Stimulated activated naive CD8-positive, alpha-beta T cell treated with anti-CD3 and anti-CD28 coated beads, Interleukin-15, Interleukin-2, amounts not matched to agents 100 ng/mL and 50 ng/mL, for 24 hours (primary cell): ENCODE results near the gene KCNA1.
"Not testable (repeated sequence)": the region's sequence is repeated elsewhere in the genome, so short reads cannot be mapped to it uniquely, and the experiment has no call there.

Experiments
- H3K27ac Mint-ChIP-seq: one replicate; pipeline ENCODE4 v1.8.0; 2021; ENCODE audit warnings: mild to moderate bottlenecking, mixed read lengths
- H3K27me3 Mint-ChIP-seq: one replicate; pipeline ENCODE4 v1.8.0; 2021; ENCODE audit warnings: mixed read lengths
- H3K36me3 Mint-ChIP-seq: one replicate; pipeline ENCODE4 v1.8.0; 2021; ENCODE audit warnings: low read depth, mixed read lengths
- H3K4me1 Mint-ChIP-seq: one replicate; pipeline ENCODE4 v1.8.0; 2021; ENCODE audit warnings: low read depth, mixed read lengths
- H3K4me3 Mint-ChIP-seq: one replicate; pipeline ENCODE4 v1.8.0; 2021; ENCODE audit warnings: mild to moderate bottlenecking, mixed read lengths
- H3K9me3 Mint-ChIP-seq: one replicate; pipeline ENCODE4 v1.8.0; 2021; ENCODE audit warnings: mixed read lengths

The KCNA1 gene

DNA sequence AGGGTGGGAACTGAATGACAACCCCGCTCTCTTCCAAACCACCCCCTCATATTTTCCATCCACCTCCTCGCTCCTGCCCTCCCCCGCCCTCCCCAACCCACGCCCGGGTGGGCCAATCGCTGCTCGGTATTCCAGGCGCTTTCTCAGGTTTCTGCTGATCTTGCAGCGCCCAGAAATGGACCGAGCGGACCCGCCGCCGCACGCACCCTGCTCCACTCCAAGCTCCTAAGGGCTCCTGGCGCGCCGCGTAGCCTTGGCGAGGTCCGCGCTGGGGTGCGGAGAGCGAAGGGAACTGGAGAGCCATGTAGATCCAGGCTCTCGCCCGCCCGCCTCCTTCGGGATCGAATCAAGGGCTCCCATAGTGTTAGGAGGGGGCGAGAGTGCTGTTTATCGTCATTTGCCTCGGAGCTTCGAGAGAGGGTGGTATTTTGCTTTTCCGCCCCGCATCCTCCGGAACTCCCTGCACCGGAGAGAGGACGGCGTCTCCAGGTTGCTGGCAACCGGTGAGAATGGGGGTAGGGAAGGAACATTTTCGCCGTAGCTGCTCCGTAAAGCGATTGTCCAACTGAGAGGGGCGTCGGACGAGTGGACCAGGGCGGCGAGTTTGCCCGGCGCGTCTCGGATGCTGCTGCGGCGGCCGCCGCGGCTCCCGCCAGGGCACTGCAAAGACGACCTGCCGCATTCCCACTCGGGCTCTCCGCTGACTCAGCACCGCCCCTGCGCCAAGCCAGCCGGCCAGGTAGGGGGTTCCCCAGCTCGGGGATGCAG is at the start of gene KCNA1:
TSS of gene KCNA1 (plus strand) at position 172 of the 768 bp plus-strand sequence. CDS start 1,474 bp downstream, outside the sequence.
- peaks cover 49% of the 10 kb centered on the region for H3K27me3 Mint-ChIP-seq
- peak within 1 kb of the TSS; percentile 85 for H3K4me3 Mint-ChIP-seq
- H3K27ac Mint-ChIP-seq, result no peak within 1 kb of the TSS
- peaks cover 3% of the 10 kb centered on the region for H3K9me3 Mint-ChIP-seq
- H3K4me1 Mint-ChIP-seq, result peaks cover 25% of the 10 kb centered on the region
- no peaks in the 10 kb centered on the region for H3K36me3 Mint-ChIP-seq

DNA sequence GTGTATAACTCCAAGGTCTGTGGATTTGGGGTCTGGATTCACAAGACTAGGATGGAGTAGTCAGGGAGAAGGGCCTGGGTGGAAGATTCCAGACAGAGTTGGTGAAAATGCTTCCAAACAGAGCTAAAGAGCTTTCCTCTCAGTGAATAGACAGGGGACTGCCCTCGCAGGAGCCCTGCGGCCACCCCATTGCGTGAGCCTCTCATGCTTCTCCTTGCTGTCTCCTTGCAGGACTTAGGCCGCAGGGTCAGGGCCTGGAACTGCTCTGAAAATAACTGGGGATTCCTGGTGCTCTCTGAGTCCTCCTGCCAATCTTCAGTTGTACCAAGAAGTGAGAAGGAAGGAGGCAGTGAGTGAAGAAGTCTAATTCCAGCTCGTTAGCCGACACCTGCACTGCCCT is 49.0 kb upstream of the KCNA1 start:
- no peaks in the 10 kb centered on the region for H3K9me3 Mint-ChIP-seq
- no peaks in the 10 kb centered on the region for H3K36me3 Mint-ChIP-seq
- H3K4me3 Mint-ChIP-seq, result no peak overlapping the region
- H3K4me1 Mint-ChIP-seq, result peaks cover 9% of the 10 kb centered on the region
- peaks cover 43% of the 10 kb centered on the region for H3K27me3 Mint-ChIP-seq
- H3K27ac Mint-ChIP-seq, result no peak overlapping the region

DNA sequence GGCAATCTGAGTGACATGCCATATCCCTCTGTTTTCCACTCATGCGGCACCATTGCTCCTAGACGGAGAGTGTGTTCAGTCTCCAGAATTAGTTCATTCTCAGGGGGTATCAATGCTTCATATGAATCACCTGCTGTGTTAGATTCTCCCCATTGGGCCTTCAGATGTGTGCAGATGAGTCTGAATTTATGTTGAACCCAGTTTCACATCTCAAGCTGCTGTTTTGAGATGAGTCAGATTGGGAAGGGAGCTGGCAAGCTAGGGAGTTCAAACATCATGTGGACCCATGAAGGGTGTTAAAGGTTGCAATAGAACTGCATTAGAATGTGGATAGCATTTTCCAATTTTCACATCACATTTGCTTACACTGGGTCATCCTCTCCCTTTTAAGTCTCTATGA is 46.9 kb upstream of the KCNA1 start:
- Mint-ChIP-seq H3K4me3 (no peak overlapping the region), H3K27me3 (peaks cover 49% of the 10 kb centered on the region), H3K27ac (no peak overlapping the region), H3K9me3 (no peaks in the 10 kb centered on the region), H3K36me3 (no peaks in the 10 kb centered on the region), H3K4me1 (peaks cover 5% of the 10 kb centered on the region)

DNA sequence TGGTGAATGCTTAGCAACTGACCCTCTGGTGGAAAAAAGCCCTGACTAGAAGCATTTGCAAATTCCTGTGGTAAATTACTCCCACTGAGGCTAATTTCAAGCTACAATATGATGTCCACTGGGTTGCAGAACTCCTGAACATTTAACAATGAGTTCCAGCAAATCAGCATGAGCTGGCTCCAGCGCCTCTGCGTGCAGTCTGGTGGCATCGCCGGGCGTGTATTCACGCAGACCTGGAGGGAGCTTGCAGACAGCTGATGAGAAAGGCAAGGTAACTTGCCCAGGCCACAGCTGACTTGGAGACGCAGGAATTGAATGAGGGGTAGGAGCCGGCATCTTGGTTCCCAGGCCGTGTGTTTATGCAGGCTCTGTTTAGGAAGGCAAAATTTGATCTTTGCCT is 45.1 kb upstream of the KCNA1 start:
- no peaks in the 10 kb centered on the region for H3K36me3 Mint-ChIP-seq
- no peak overlapping the region for H3K4me3 Mint-ChIP-seq
- no peak overlapping the region for H3K27ac Mint-ChIP-seq
- peaks cover 33% of the 10 kb centered on the region for H3K27me3 Mint-ChIP-seq
- H3K9me3 Mint-ChIP-seq, result no peaks in the 10 kb centered on the region
- H3K4me1 Mint-ChIP-seq, result no peaks in the 10 kb centered on the region

DNA sequence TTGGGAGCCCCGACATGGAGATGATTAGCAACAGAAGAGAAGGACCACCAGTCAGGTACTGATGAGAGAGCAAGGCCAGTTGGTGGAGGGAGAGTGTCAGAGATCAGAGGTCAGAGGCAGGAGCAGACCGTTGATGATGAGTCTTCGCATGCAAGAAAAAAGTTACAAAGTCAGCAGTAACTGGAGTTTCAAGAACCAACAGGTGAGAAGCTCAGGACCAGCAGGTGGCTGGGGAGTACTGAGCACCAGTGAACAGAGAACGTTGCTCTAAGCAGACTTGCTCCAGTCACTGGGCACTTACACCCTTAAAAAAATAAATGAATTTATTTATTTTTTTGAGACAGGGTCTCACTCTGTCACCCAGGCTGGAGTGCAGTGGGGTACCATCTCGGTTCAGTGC is 44.5 kb upstream of the KCNA1 start:
- H3K27me3 Mint-ChIP-seq, result peaks cover 32% of the 10 kb centered on the region
- no peaks in the 10 kb centered on the region for H3K4me1 Mint-ChIP-seq
- no peaks in the 10 kb centered on the region for H3K9me3 Mint-ChIP-seq
- no peak overlapping the region for H3K4me3 Mint-ChIP-seq
- H3K27ac Mint-ChIP-seq, result no peak overlapping the region
- no peaks in the 10 kb centered on the region for H3K36me3 Mint-ChIP-seq

DNA sequence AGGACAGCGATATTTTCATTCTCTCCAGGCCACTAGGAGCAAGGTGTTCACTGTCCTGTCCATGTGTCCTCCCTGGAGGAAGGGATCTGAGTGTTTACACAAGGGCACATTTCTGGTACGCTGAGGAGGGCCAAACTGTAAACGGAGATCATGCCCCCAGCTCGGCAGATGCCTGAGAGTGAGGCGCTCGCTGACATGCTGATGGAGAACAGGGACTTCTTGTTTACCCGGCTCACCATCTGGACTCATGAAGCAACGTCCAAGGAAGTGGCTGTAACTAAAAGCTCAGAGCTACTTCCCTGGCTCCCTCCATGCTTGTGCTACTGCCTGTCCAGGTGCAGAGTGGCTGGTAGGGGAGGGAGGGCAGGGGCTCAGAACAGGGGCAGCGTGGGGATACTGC is 43.4 kb upstream of the KCNA1 start:
- Mint-ChIP-seq H3K27me3 (peaks cover 38% of the 10 kb centered on the region), H3K27ac (no peak overlapping the region), H3K9me3 (no peaks in the 10 kb centered on the region), H3K36me3 (no peaks in the 10 kb centered on the region), H3K4me3 (no peak overlapping the region), H3K4me1 (no peaks in the 10 kb centered on the region)

DNA sequence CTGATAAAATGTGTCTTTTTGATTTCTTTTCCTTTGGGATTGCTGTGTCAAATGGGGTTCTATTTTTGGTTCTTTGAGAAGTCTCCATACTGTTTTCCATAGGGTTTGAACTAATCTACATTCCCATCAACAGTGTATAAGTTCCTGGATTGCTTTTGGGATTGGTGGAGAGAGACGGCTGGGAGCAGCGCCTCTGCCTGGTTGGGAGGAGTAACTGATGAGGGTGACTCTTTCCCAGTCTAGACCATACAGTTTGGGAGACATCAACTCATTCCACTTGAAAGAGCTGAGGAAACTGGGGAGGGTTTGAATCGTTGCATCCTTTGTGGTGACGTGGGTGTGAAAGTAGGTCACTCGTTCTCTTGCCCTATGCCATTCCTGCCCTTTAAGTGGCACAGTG is 42.3 kb upstream of the KCNA1 start:
- no peak overlapping the region for H3K4me3 Mint-ChIP-seq
- H3K9me3 Mint-ChIP-seq, result no peaks in the 10 kb centered on the region
- H3K36me3 Mint-ChIP-seq, result no peaks in the 10 kb centered on the region
- H3K4me1 Mint-ChIP-seq, result no peaks in the 10 kb centered on the region
- H3K27me3 Mint-ChIP-seq, result peaks cover 37% of the 10 kb centered on the region
- no peak overlapping the region for H3K27ac Mint-ChIP-seq

DNA sequence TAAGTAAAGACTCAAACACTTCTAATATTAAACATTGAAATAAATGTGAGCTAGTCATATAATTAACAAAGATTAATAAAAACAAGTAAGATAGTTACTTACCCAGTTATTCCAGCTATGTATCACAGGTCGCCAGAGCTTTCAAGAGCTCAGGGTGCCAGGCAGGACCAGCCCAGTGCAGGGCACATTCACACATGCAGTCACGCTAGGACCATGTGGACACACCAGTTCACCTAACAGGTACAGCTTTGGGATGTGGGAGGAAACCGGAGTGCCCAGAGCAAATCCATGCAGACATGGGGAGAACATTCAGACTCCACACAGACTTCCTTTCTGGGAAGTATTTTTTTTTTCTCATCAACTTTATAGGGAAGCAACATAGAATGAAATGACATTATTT is 39.3 kb upstream of the KCNA1 start:
- Mint-ChIP-seq H3K27ac (no peak overlapping the region), H3K36me3 (no peaks in the 10 kb centered on the region), H3K4me3 (no peak overlapping the region), H3K27me3 (peaks cover 28% of the 10 kb centered on the region), H3K9me3 (no peaks in the 10 kb centered on the region), H3K4me1 (no peaks in the 10 kb centered on the region)

DNA sequence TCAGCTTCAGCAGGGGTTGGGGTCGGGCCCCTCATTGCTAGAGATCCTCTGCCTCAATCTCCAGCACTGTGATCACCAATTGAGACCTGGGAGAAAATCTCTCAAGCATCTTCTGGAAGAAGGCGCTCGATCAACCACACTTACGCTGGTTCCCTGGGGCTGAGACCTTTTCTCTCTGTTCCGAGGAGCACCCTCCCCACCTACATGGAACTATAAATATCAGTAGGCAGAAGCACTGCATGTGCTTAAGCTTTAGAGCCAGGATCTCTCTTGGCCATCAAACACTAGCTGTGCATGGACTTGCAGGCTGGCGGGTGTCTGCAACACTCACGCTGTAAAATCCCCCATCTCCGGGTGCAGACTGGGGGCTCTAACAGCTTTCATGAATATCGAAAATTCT is 38.2 kb upstream of the KCNA1 start:
- H3K4me3 Mint-ChIP-seq, result no peak overlapping the region
- peaks cover 23% of the 10 kb centered on the region for H3K27me3 Mint-ChIP-seq
- H3K9me3 Mint-ChIP-seq, result no peaks in the 10 kb centered on the region
- no peak overlapping the region for H3K27ac Mint-ChIP-seq
- H3K36me3 Mint-ChIP-seq, result no peaks in the 10 kb centered on the region
- H3K4me1 Mint-ChIP-seq, result no peaks in the 10 kb centered on the region

DNA sequence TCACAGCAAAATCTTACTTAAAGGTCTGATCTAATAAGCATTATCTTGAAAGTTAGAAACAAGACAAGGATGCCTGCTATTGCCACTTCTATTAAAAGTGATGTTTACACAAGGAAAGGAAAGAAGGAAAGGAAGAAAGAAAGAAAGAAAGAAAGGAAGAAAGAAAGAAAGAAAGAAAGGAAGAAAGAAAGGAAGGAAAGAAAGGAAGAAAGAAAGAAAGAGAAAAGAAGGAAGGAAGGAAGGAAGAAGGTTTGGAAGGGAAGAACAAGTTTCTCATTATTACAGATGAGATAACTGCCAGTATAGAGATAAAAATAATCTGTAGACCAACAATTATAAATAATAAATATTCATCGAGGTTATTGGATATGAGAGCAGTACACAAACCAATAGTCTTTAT is 35.8 kb upstream of the KCNA1 start:
- H3K4me3 Mint-ChIP-seq, result no peak overlapping the region
- no peaks in the 10 kb centered on the region for H3K4me1 Mint-ChIP-seq

DNA sequence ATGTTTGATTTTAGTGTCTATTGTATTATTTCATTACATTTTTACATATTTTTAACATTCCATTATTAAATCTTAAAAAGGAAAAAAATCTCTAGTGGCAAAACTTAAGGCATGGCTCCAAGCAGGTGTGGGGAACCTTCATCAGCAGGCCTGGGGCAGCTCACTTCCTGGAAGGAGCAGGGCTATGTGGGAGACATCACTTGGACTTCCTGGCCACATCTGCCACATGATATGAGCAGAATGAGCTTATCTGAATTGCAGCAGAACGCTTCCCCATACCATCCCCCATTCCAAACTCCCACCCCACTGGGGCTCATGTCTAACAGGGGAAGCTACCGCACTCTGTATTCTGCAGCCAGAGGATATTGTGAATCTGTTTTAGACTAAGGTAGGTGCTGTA is 35.0 kb upstream of the KCNA1 start:
- H3K4me3 Mint-ChIP-seq, result no peak overlapping the region
- H3K27me3 Mint-ChIP-seq, result peaks cover 13% of the 10 kb centered on the region
- peaks cover 4% of the 10 kb centered on the region for H3K36me3 Mint-ChIP-seq
- no peak overlapping the region for H3K27ac Mint-ChIP-seq
- peaks cover 11% of the 10 kb centered on the region for H3K9me3 Mint-ChIP-seq
- H3K4me1 Mint-ChIP-seq, result no peaks in the 10 kb centered on the region

More for the DNA sequence above, 35.8 kb upstream of the KCNA1 start:
- H3K27ac Mint-ChIP-seq, result no peak overlapping the region
- H3K27me3 Mint-ChIP-seq, result peaks cover 16% of the 10 kb centered on the region
- H3K9me3 Mint-ChIP-seq, result peaks cover 9% of the 10 kb centered on the region
- peaks cover 4% of the 10 kb centered on the region for H3K36me3 Mint-ChIP-seq

DNA sequence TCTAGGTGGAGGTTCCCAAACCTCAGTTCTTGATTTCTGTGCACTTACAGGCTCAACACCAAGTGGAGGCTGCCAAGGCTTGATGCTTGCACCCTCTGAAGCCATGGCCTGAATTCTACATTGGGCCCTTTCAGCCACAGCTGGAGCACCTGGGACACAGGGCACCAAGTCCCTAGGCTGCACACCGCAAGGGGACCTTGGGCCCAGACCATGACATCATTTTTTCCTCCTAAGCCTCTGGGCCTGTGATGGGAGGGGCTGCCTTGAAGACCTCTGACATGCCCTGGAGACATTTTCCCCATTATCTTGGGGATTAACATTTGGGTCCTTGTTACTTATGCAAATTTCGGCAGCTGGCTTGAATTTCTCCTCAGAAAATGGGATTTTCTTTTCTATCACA is 30.2 kb upstream of the KCNA1 start:
- H3K27ac Mint-ChIP-seq, H3K4me1 Mint-ChIP-seq, H3K4me3 Mint-ChIP-seq, H3K36me3 Mint-ChIP-seq: not testable (repeated sequence)
- Mint-ChIP-seq H3K9me3 (peaks cover 22% of the 10 kb centered on the region), H3K27me3 (peaks cover 25% of the 10 kb centered on the region)

DNA sequence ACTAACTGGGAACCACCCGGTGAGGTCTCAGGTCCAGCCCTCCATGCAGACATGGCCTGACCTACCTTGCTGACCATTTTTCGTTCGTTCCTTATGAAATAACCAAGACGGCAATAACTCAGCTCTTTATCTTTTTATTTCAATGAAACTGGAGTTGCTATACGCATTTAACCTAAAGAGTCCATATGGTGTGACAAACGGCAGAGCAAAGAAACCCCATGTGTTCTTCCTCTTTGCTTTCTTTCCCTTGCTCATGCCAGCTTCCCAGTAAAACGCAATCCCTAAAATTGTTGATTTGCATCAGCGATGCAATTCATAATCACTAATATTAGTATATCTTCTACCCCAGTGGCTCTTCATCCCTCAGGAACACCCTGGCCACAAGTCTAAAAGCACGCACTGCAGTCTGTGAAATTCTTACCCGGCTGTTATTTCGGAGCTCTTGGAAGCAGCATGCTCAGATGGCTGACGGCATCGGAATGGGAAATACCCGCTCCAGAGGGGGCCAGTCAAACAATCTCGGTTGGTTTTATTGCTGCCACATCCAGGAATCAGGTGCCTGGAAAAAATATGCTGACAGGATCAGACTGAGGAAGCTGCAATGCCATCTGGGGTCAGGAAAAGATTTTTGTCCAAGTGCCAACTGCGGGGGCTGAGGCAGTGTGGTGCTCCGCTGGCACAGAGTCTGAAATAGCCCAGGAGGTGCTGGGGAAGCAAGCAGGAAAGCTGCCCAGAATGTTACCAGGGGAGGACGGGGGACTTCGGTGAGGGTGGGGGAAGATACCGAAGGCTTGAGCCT is 28.2 kb upstream of the KCNA1 start:
- H3K27ac Mint-ChIP-seq, result no peak overlapping the region
- no peaks in the 10 kb centered on the region for H3K4me1 Mint-ChIP-seq

DNA sequence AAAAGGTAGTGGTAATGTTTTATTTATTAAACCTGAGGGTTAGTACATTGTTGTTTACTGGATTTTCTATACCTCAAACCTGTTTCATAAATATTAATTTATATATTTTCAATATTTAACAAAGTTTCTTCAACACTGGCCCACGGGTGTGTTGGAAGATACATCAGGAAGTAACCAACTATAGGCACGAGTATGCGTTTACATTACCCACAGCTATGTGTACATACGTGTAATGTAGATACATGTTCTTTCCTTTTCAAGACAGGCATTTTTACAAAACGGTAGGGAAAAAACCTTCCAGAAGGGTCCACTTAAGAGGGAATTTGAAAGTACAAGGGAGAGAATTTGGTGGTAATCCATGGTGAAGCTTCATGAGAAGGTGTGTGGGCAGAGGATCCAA is 17.8 kb upstream of the KCNA1 start:
- Mint-ChIP-seq H3K4me1 (no peaks in the 10 kb centered on the region), H3K27ac (no peak overlapping the region), H3K9me3 (no peaks in the 10 kb centered on the region), H3K36me3 (no peaks in the 10 kb centered on the region), H3K4me3 (no peak overlapping the region), H3K27me3 (peaks cover 40% of the 10 kb centered on the region)

More for the DNA sequence above, 28.2 kb upstream of the KCNA1 start:
- H3K36me3 Mint-ChIP-seq, result peaks cover 4% of the 10 kb centered on the region
- H3K27me3 Mint-ChIP-seq, result peaks cover 39% of the 10 kb centered on the region
- peaks cover 22% of the 10 kb centered on the region for H3K9me3 Mint-ChIP-seq
- no peak overlapping the region for H3K4me3 Mint-ChIP-seq

DNA sequence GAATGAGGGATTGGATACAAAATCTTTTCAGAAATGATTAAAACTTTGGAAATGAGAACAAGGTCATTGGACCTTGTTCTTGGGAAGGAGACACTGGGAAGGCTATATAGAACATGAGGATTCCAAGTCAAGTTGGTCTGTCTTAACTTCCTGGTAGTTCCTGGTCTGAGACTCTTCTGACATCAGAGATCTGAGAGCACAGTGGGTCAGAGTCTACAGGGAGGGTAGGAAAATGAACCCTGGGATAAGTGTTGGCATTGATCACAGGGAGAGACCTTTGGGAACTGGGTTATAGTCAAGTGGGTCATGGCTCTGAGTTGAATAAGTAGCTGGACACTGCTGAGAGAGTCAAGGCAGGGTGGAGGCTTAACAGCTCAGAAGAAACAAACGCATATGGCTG is 17.3 kb upstream of the KCNA1 start:
- H3K9me3 Mint-ChIP-seq, result no peaks in the 10 kb centered on the region
- H3K27me3 Mint-ChIP-seq, result peaks cover 36% of the 10 kb centered on the region
- no peak overlapping the region for H3K27ac Mint-ChIP-seq
- H3K4me3 Mint-ChIP-seq, result no peak overlapping the region
- H3K36me3 Mint-ChIP-seq, result no peaks in the 10 kb centered on the region
- H3K4me1 Mint-ChIP-seq, result no peaks in the 10 kb centered on the region
